ENCODE measurements around the gene CEMP1. TPM values are rescaled to one million over a fixed set of nuclear protein-coding genes. Genes with fewer than 3 reads are reported as not detected.
A peak's percentile ranks its signal among the peaks of the same experiment; 100 is the strongest.

CEMP1 gene
- total RNA-seq, 1 donor from 2014 or later = not detected

- no peak for DNase-seq (ENCODE audit: low spot score)
These were observed 25.5 kb downstream of the CEMP1 start for GRCh38 chr16:2505695-2506094.

GRCh38 chr16:2501946-2502895 lies 29.0 kb downstream of the CEMP1 start:
- DNase-seq (ENCODE audit: low spot score) = no peak

- DNase-seq (ENCODE audit: low spot score) = peak; percentile 94
These were observed 30.1 kb downstream of the CEMP1 start for GRCh38 chr16:2500918-2501750.

- no peak for DNase-seq (ENCODE audit: low spot score)
These were observed 30.7 kb downstream of the CEMP1 start for GRCh38 chr16:2500430-2500917.

- no peak for DNase-seq (ENCODE audit: low spot score)
These were observed 31.2 kb downstream of the CEMP1 start for GRCh38 chr16:2499890-2500429.

GRCh38 chr16:2499454-2499853 lies 31.8 kb downstream of the CEMP1 start:
- no peak for DNase-seq (ENCODE audit: low spot score)

GRCh38 chr16:2498531-2499253 lies 32.5 kb downstream of the CEMP1 start:
- no peak for DNase-seq (ENCODE audit: low spot score)

- no peak for DNase-seq (ENCODE audit: low spot score)
These were observed 33.3 kb downstream of the CEMP1 start for GRCh38 chr16:2497695-2498484.

GRCh38 chr16:2497116-2497630 lies 34.0 kb downstream of the CEMP1 start:
- DNase-seq (ENCODE audit: low spot score) = no peak

- DNase-seq (ENCODE audit: low spot score) = no peak
These were observed 34.7 kb downstream of the CEMP1 start for GRCh38 chr16:2496223-2497115.

GRCh38 chr16:2495041-2495440 lies 36.2 kb downstream of the CEMP1 start:
- DNase-seq (ENCODE audit: low spot score) = no peak

GRCh38 chr16:2494616-2495015 lies 36.6 kb downstream of the CEMP1 start:
- DNase-seq (ENCODE audit: low spot score) = no peak

- no peak for DNase-seq (ENCODE audit: low spot score)
These were observed 37.6 kb downstream of the CEMP1 start for GRCh38 chr16:2493605-2494004.

GRCh38 chr16:2492292-2492691 lies 38.9 kb downstream of the CEMP1 start:
- DNase-seq (ENCODE audit: low spot score) = no peak

GRCh38 chr16:2490190-2491105 lies 40.8 kb downstream of the CEMP1 start:
- DNase-seq (ENCODE audit: low spot score) = no peak

GRCh38 chr16:2489581-2489980 lies 41.6 kb downstream of the CEMP1 start:
- no peak for DNase-seq (ENCODE audit: low spot score)

- DNase-seq (ENCODE audit: low spot score) = no peak
These were observed 43.2 kb downstream of the CEMP1 start for GRCh38 chr16:2487903-2488531.

Data from mesenteric fat pad (tissue), 1 donor.